NCI-H128 (cell line): ENCODE measurements around the gene UBE2B.
A peak's percentile ranks its signal among the peaks of the same experiment; 100 is the strongest.

Source experiments
- DNase-seq: peaks from one replicate; lab custom pipeline; 2025; ENCODE audit not compliant: unreplicated experiment; lab: John Stamatoyannopoulos, UW

UBE2B gene

GRCh38 chr5:134437340-134437846, 66.0 kb downstream of the UBE2B start:
- no peak for DNase-seq

- no peak for DNase-seq
Observed at GRCh38 chr5:134437847-134438581, 66.6 kb downstream of the UBE2B start.

GRCh38 chr5:134438721-134439123, 67.4 kb downstream of the UBE2B start:
- DNase-seq, result no peak

GRCh38 chr5:134439210-134439654, 67.9 kb downstream of the UBE2B start:
- DNase-seq, result peak; percentile 57

- no peak for DNase-seq
Observed at GRCh38 chr5:134440201-134440755, 68.9 kb downstream of the UBE2B start.
